OCI-LY3 (cell line): ENCODE data around the gene LMX1B.

Experiments used
- H2AFZ ChIP-seq: fragments of 200-600, 300-600 bp; shearing (Covaris generic); 2 replicates; pipeline ENCODE4 v1.6.0; 2014; ENCODE audit warnings: antibody characterized with exemption, low read depth, low read length
- H3K27ac ChIP-seq: fragments of 200-600, 300-600 bp; sonication (generic); 2 replicates; pipeline ENCODE4 v1.5.1; 2014; ENCODE audit warnings: mild to moderate bottlenecking, low read length, moderate library complexity, mixed read lengths
- H3K27me3 ChIP-seq: fragments of 200-600, 300-600 bp; sonication (generic); 2 replicates; pipeline ENCODE4 v1.6.1; 2014; ENCODE audit warnings: low read depth, low read length, mixed read lengths
- H3K36me3 ChIP-seq: fragments of 200-600, 300-600 bp; sonication (generic); replicated peaks from 2 replicates; pipeline ENCODE3; 2014; ENCODE audit warnings: low read depth, low read length, mixed read lengths
- H3K4me1 ChIP-seq: fragments of 300-600, 200-600 bp; sonication (generic); 2 replicates; pipeline ENCODE4 v1.6.1; 2014; ENCODE audit warnings: low read length, mixed read lengths
- H3K4me2 ChIP-seq: fragments of 200-600, 300-600 bp; sonication (generic); 2 replicates; pipeline ENCODE4 v1.6.1; 2014; ENCODE audit warnings: low read length, mixed read lengths
- H3K4me3 ChIP-seq: fragments of 300-600, 200-600 bp; sonication (generic); 2 replicates; pipeline ENCODE4 v1.5.1; 2014; ENCODE audit warnings: antibody characterized with exemption, mild to moderate bottlenecking, low read length, moderate library complexity
- H3K79me2 ChIP-seq: fragments of 300-600, 200-600 bp; shearing (Covaris generic); 2 replicates; pipeline ENCODE4 v1.6.1; 2014; ENCODE audit warnings: mild to moderate bottlenecking, low read length, mixed read lengths
- H3K9ac ChIP-seq: fragments of 300-600, 200-600 bp; shearing (Covaris generic); 2 replicates; pipeline ENCODE4 v1.6.0; 2014; ENCODE audit warnings: mild to moderate bottlenecking, low read length, moderate library complexity
- H3K9me3 ChIP-seq: fragments of 200-600, 300-600 bp; shearing (Covaris generic); 2 replicates; pipeline ENCODE4 v1.6.1; 2014; ENCODE audit warnings: low read length, mixed read lengths; ENCODE audit not compliant: insufficient read depth
- H4K20me1 ChIP-seq: fragments of 200-600, 300-600 bp; sonication (generic); 2 replicates; pipeline ENCODE4 v1.6.1; 2016; ENCODE audit warnings: low read length, mixed read lengths; ENCODE audit not compliant: insufficient read depth
- EZH2phosphoT487 ChIP-seq: fragments of 200-600 bp; shearing (Covaris generic); IDR thresholded peaks from 2 replicates; pipeline ENCODE4 v1.6.1; 2018; ENCODE audit warnings: antibody characterized with exemption, mixed run types, low read depth
- TF ChIP-seq, protein P1 (sequence below): fragments of 200-600, 300-600 bp; sonication (generic); IDR thresholded peaks from 2 replicates; pipeline ENCODE4 v1.5.1; 2014; ENCODE audit warnings: antibody characterized with exemption, low read length, low read depth

Gene LMX1B

DNA sequence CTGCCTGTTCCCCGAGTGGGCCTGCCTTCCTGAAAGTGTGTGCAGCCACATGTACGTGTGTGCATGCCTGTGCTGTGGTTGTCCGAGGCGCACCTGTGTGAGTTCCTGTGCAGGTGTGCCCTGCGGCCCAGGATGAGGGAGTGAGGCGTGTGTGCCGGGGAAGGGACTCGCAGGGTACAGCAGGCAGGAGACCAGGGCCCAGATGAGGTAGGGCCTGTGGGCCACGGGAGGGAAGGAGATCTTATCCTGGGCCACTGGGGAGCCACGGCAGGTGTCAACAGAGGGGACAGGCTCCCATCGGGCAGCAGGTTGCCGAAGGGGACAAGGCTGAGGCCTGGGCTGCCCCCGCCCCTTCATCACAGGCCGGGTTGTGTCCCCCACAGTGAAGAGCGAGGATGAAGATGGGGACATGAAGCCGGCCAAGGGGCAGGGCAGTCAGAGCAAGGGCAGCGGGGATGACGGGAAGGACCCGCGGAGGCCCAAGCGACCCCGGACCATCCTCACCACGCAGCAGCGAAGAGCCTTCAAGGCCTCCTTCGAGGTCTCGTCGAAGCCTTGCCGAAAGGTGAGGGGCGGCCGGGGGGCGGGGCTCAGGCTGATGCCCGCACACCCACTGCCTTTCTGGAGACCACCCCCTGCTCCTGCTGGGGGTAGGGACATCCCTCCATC lies 79.2 kb downstream of the LMX1B start:
- no peak overlapping the region for H3K4me3 ChIP-seq
- no peak overlapping the region for H3K4me2 ChIP-seq
- H3K4me1 ChIP-seq, result no peaks in the 10 kb centered on the region
- H3K27ac ChIP-seq, result no peak overlapping the region
- no peaks in the 10 kb centered on the region for H3K36me3 ChIP-seq
- no peaks in the 10 kb centered on the region for H3K79me2 ChIP-seq
- H3K9me3 ChIP-seq, result no peaks in the 10 kb centered on the region
- H3K9ac ChIP-seq, result no peak overlapping the region
- no peak overlapping the region for H2AFZ ChIP-seq
- TF ChIP-seq, protein P1, sequence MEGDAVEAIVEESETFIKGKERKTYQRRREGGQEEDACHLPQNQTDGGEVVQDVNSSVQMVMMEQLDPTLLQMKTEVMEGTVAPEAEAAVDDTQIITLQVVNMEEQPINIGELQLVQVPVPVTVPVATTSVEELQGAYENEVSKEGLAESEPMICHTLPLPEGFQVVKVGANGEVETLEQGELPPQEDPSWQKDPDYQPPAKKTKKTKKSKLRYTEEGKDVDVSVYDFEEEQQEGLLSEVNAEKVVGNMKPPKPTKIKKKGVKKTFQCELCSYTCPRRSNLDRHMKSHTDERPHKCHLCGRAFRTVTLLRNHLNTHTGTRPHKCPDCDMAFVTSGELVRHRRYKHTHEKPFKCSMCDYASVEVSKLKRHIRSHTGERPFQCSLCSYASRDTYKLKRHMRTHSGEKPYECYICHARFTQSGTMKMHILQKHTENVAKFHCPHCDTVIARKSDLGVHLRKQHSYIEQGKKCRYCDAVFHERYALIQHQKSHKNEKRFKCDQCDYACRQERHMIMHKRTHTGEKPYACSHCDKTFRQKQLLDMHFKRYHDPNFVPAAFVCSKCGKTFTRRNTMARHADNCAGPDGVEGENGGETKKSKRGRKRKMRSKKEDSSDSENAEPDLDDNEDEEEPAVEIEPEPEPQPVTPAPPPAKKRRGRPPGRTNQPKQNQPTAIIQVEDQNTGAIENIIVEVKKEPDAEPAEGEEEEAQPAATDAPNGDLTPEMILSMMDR, result no peak
- no peak for TF ChIP-seq EZH2phosphoT487
- H4K20me1 ChIP-seq, result no peaks in the 10 kb centered on the region
- H3K27me3 ChIP-seq, result peaks cover 8% of the 10 kb centered on the region; the same call in 1 of the 2 replicates

DNA sequence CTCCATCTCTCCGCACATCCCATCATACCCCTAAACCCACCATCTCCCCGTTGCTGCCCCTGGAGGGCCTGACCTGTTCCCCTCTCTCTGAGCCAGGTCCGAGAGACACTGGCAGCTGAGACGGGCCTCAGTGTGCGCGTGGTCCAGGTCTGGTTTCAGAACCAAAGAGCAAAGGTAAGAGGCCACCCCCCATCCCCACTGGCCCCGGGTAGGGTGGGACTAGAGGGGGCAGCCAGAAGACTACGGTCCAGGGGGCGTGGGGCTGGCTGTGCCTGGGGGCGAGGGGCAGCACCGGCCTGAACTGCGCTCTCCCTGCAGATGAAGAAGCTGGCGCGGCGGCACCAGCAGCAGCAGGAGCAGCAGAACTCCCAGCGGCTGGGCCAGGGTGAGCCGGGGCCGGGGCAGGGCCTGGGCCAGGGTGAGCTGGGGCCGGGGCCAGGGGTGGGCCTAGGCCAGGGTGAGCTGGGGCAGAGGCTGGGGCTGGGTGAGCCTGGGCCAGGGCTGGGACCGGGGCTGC lies 79.8 kb downstream of the LMX1B start:
- Histone ChIP-seq H3K4me2 (no peak overlapping the region), H2AFZ (no peak overlapping the region), H3K79me2 (no peaks in the 10 kb centered on the region), H3K4me3 (no peak overlapping the region), H3K27ac (no peak overlapping the region), H3K9ac (no peak overlapping the region), H3K36me3 (no peaks in the 10 kb centered on the region), H3K27me3 (peaks cover 12% of the 10 kb centered on the region), H4K20me1 (no peaks in the 10 kb centered on the region), H3K4me1 (no peaks in the 10 kb centered on the region), H3K9me3 (no peaks in the 10 kb centered on the region)
- no peak for TF ChIP-seq EZH2phosphoT487
- TF ChIP-seq, protein P1, result no peak

DNA sequence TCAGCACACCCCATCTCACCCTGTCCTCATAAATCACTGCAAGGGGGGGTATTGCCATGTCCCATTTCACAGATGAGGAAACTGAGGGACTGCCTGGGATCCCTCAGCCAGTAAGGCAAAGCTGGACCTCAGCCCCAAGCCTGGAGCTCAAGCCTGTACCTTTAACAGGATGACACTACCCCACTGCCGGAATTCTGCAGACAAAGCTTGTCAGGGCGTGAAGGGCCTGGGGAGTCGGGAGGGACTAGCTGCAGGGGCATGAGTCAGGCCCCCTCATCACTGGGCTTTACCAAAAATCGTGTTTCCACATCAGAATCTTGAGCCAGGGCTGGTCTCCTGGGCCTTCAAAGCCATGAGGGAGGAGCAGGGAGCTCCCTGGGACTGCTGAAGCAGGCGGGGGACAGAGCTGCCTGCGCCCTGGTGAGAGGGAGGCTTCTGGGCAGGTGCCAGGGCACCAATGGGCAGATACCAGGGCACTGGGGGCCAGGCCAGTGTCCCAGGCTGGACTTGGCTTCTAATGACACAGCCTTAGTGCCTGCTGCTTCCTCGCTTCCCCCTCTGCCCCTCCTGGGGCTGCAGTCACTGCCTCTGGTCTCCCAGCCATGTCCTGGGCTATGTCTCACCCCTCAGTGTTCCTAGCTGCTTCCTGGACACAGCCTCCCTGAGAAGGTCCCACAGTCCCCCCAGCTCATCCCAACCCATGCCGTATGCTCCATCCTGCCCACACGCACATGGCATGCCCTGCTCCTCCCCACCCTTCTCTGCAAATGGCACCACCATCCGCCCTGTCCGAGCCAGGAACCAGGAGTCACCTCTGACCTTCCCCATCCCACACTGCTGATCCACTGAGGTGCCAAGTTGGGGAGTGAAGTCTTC lies 80.7 kb downstream of the LMX1B start:
- H3K9ac ChIP-seq, result no peak overlapping the region
- no peak overlapping the region for H3K4me3 ChIP-seq
- H3K4me2 ChIP-seq, result no peak overlapping the region
- H3K27me3 ChIP-seq, result peaks cover 13% of the 10 kb centered on the region
- H3K79me2 ChIP-seq, result no peaks in the 10 kb centered on the region
- H3K9me3 ChIP-seq, result no peaks in the 10 kb centered on the region
- no peak overlapping the region for H3K27ac ChIP-seq
- no peaks in the 10 kb centered on the region for H3K36me3 ChIP-seq
- no peak overlapping the region for H2AFZ ChIP-seq
- no peak for TF ChIP-seq EZH2phosphoT487
- TF ChIP-seq, protein P1, result no peak
- no peaks in the 10 kb centered on the region for H4K20me1 ChIP-seq
- H3K4me1 ChIP-seq, result no peaks in the 10 kb centered on the region

DNA sequence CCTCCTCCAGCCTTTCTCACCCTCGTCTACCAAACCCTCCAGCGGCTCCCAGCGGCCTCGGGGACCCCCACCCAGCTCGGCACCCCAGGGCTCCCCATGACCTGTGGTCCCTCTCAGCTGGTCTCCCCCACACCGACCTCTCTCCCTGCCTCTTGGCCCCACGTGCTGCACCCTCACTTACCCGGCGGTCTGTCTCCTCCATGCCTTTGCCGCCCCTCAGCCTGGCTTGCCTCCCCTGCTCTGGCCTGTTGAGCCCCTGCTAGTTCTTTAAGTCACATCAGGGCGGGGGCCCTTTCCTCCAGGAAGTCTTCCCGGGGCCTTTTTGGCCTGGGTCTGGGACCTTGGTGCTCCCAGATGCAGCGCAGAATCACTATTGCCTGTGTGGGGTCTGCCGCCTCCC lies 81.5 kb downstream of the LMX1B start:
- Histone ChIP-seq H2AFZ (no peak overlapping the region), H3K36me3 (no peaks in the 10 kb centered on the region), H3K9me3 (no peaks in the 10 kb centered on the region), H3K4me3 (no peak overlapping the region), H4K20me1 (no peaks in the 10 kb centered on the region), H3K4me1 (no peaks in the 10 kb centered on the region), H3K27ac (no peak overlapping the region), H3K4me2 (no peak overlapping the region), H3K79me2 (no peaks in the 10 kb centered on the region), H3K9ac (no peak overlapping the region), H3K27me3 (peaks cover 19% of the 10 kb centered on the region)
- TF ChIP-seq, protein P1, result no peak
- TF ChIP-seq EZH2phosphoT487, result no peak
